Suppressor macrophage treated with lipopolysaccharide for 4 hours (primary cell): ENCODE measurements around the gene MAP4K2.

Experiments
- DNase-seq: peaks from one replicate; pipeline ENCODE4 v3.0.0-alpha.2; 2020

Gene MAP4K2

GRCh38 chr11:64810891-64811272 is 7.9 kb upstream of the MAP4K2 start:
- DNase-seq, result no peak

GRCh38 chr11:64810271-64810890 is 7.4 kb upstream of the MAP4K2 start, which contains the start of gene MEN1:
Gene MEN1, minus strand, starts transcription at chr11:64810551. Its CDS starts 442 bp downstream, at chr11:64810109.
- peak; percentile 94 for DNase-seq

- no peak for DNase-seq
Measured at GRCh38 chr11:64809781-64810241, 6.8 kb upstream of the MAP4K2 start.

GRCh38 chr11:64805481-64805880 is 2.5 kb upstream of the MAP4K2 start:
- no peak for DNase-seq

- DNase-seq, result no peak
Measured at GRCh38 chr11:64804346-64805210, 1.6 kb upstream of the MAP4K2 start.

- DNase-seq, result no peak
Measured at GRCh38 chr11:64803846-64804345, 882 bp upstream of the MAP4K2 start.

- no peak for DNase-seq
Measured at GRCh38 chr11:64802370-64803157, 450 bp downstream of the MAP4K2 start.

- no peak for DNase-seq
Measured at GRCh38 chr11:64801561-64802369, 1.2 kb downstream of the MAP4K2 start.

- no peak for DNase-seq
Measured at GRCh38 chr11:64801158-64801464, 1.9 kb downstream of the MAP4K2 start.

- DNase-seq, result no peak
Measured at GRCh38 chr11:64800303-64801157, 2.5 kb downstream of the MAP4K2 start.

GRCh38 chr11:64799623-64800302 is 3.3 kb downstream of the MAP4K2 start:
- DNase-seq, result no peak

- DNase-seq, result no peak
Measured at GRCh38 chr11:64799256-64799622, 3.8 kb downstream of the MAP4K2 start.

GRCh38 chr11:64796757-64797541 is 6.1 kb downstream of the MAP4K2 start:
- DNase-seq, result no peak

- no peak for DNase-seq
Measured at GRCh38 chr11:64796047-64796756, 6.8 kb downstream of the MAP4K2 start.

- no peak for DNase-seq
Measured at GRCh38 chr11:64794526-64794925, 8.5 kb downstream of the MAP4K2 start.

GRCh38 chr11:64793271-64794160 is 9.5 kb downstream of the MAP4K2 start:
- no peak for DNase-seq

GRCh38 chr11:64792482-64792881 is 10.5 kb downstream of the MAP4K2 start:
- DNase-seq, result no peak

GRCh38 chr11:64791781-64792291 is 11.2 kb downstream of the MAP4K2 start:
- no peak for DNase-seq
